HG02852 (cell line): ENCODE data around the gene RLN1.
"Not testable (repeated sequence)": the region's sequence is repeated elsewhere in the genome, so short reads cannot be mapped to it uniquely, and the experiment has no call there.

Experiments used
- ATAC-seq: cut with Tn5 transposase; IDR thresholded peaks from one replicate; pipeline ENCODE4 v1.9.1; 2021; ENCODE audit warnings: mild to moderate bottlenecking, moderate library complexity; ENCODE audit not compliant: unreplicated experiment

RLN1 gene

DNA sequence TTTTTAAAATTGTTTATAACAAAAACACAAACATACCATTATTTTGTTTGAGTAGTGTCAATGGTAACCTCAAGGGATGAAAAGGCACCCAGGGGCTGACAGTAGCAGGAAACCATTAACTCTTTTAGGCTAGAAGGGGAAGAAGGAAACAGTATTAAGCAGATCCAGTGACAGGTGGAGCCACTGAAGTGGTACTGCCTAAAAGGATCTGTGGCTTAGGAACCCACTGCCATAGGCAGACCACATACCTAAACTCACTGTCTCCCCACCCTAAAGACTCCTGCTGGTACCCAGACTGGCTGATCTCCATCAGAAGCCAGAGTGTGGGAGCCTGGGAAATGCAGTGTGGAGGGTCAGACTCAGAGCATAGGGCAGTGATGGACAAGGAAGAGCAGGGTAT lies 13.5 kb downstream of the RLN1 start:
- ATAC-seq, result no peak

DNA sequence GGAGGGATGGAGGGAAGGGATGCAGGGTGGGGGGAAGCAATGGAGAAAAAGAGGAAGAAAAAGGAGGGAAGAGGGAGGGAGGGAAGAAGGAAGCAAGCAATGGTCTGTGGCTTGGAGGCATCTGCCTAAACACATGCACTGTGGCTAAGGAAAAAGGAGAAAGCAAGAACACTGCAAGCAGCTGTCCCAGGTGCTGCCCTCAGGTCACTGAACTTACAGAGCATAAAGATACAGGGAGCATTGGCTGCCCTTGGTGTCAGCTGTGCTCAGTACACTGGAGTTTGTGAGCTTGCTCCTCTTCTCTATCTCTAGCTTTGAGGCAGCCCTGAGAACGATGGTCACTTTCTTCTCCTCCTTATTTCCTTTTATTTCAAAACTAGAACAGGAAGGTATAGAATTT lies 18.1 kb downstream of the RLN1 start:
- ATAC-seq, result not testable (repeated sequence)

DNA sequence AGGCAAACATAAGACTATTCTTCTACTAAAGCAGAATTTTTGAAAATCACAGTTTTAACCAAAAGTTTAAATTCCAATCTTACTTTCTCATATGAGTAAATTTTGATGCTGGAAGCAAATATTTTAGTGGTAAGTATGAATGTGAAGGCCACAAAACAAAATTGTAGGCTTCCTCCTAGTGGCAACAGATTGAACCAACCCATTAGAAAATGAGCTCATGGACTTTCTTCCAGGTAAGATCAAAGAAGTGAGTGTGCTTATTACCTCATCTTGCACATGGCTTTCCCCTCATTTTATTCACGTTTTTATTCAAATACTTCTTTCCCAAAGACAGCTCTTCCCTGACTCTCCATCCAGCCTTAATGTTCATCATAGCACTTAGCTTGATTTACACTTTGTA lies 18.6 kb downstream of the RLN1 start:
- ATAC-seq, result no peak

DNA sequence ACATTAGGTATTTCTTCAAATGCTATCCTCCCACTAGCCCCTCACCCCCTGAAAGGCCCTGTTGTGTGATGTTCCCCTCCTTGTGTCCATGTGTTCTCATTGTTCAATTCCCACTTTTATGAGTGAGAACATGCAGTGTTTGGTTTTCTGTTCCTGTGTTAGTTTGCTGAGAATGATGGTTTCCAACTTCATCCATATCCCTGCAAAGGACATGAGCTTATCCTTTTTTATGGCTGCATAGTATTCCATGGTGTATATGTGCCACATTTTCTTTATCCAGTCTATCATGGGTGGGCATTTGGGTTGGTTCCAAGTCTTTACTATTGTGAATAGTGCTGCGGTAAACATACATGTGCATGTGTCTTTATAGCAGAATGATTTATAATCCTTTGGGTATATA lies 23.3 kb downstream of the RLN1 start:
- ATAC-seq, result not testable (repeated sequence)

DNA sequence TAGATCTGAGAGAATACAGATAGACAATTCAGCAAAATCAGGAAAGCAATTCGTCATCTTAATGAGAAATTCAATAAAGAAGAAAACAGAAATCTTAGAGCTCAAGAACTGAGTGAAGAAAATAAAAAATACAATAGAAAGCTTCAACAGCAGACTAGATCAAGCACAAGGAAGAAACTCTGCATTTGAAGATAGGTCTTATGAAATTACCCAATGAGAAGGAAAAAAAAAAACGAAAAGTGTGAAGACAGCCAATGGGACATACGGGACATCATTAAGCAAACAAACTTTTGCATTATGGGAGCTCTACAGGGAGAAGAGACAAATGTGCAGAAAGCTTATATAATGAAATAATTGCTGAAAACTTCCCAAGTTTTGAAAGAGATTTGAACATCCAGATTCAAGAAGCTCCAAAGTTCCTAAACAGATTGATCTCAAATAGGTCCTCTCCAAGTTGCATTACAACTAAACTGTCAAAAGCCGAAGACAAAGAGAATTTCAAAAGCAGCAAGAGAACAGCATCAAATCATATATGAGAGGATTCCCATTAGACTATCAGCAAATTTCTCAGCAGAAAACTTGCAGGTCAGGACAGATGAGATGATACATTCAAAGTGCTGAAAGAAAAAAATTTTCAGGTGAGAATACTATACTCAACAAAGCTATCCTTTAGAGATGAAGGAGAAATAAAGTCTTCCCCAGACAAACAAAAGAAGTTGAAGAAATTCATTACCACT lies 24.3 kb downstream of the RLN1 start:
- ATAC-seq, result no peak

DNA sequence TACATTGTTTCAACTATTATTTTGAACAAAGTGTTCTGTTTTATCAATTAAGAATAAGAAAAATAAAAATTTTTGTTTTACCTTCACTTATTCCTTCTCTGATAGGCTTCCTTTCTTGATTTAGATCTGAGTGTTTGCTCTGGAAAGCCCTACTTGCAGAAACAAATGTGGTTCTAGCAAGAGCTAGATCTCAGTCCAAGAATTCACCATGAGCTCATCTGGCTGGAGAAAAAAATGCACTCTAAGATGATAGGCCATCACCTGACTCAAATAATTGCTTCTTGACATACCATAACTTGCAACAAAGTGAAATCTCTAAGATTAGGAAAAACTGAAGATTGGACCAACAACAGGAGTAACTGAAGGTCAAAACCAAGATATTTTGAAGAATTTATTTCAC lies 28.8 kb downstream of the RLN1 start:
- ATAC-seq, result no peak

DNA sequence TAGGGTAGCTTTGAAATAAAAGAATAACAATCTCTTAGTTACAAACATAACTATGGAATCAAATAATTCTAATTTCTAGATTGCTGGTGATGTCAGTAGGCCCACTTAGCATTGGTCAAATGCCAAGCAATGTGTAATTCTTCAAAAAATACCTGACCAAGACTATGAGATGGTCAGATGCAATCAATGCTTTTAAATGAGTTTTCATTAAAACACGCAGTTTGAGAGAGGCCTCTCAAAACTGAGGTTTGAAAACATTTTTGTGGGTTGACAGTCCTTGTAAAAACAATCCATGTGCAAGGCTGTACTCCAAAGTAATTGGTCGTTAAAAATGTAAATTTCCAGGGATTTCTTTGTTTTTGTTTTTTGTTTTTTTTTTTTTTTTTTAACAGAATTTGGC lies 33.9 kb downstream of the RLN1 start:
- no peak for ATAC-seq

DNA sequence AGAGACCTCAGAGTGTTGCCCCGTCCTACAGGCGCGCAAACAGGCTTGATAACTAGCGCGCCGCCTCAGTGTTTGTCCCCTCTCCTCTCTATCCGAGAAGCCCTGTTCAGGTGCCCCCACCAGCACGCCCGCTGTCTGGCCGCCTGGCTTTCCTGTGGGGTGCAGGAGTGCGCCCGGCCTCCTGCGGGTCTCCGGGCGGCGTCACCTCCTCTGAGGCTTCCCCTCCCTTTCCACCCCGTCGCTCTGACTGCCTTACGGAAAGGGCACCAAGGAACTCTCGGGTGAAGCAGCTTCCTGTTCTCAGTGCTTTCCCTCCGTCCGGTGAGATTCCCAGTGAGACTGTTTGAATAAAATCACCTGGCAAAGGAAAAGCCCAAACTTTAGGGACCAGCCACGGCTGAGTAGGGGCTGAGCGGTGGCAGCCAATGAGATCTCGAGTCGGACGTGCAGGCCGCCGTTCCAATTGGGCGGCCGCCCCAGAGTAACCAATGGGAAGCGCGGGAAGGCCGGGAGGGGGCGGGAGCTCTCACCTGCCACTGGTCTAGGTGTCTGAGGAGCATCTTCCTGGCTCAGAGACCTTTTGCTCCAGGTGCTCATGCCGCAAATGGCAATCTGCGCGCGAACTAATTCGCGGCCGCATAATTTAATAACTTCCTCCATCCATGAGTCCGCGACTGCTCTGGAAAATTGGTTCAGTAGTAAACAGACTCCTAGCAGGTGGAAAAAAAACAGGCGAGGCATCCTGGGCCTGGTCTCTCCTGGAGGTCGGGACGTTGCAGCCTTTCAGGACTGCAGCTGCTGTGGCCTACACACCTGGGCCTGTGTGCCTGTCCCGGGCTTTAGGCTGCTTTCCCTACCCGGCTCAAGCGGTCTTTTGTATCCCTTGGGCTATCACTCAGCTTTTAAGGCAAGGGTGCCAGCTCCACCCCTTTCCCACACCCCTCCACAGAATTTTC lies 35.6 kb downstream of the RLN1 start, which contains the start of gene RLN2:
Gene RLN2 (minus strand): TSS at position 877 of the 956 bp plus-strand sequence. CDS start 136 bp downstream, at position 741.
- ATAC-seq, result peak; percentile 99

DNA sequence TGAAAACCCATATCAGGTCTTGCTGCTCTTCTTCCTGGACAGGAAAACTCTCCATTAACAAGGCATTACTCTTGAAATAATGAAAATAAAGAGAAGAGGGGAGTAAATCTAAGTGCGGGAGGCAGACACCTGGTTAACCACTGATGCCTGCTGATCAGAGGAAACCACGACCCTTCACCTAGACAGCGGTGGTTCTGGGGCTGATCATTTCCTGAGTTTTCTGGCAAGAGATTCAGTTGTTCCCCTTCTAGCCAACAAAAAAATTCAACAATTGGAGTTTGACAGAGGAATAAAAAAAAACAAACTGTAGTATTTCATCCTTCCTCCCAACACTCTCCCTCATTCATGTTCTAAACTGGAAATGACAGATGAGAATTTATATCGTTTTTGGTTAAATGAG lies 38.1 kb downstream of the RLN1 start:
- ATAC-seq, result no peak

DNA sequence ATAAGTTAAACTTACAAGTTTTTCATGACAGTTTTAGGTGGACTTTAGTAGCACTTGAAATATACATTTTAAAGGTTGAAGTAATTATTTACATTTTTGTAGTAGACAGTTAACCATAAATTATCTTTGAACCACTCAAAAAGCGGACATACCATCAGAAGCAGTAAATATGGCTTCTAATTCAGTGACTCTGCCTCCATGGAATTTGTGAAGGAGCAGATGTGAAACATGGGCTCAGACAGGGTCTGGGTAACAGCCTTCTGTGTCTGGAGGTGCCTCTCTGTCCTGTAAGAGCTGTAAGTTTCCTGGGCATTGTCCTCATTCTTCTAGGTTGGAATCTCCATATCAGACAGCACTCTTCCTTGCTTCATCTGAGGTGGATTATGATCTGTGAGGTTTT lies 47.5 kb downstream of the RLN1 start:
- no peak for ATAC-seq

DNA sequence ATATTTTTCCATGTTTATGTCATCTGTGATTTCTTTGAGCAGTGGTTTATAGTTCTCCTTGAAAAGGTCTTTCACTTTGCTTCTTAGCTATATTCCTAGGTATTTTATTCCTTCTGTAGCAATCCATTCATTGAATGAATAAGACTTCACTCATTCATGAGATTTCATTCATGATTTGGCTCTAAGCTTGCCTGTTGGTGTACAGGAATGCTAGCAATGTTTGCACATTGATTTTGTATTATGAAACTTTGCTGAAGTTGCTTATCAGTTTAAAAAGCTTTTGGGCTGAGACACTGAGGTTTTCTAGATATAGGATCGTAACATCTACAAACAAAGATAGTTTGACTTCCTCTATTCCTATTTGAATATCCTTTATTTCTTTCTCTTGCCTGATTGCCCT lies 51.1 kb downstream of the RLN1 start:
- no peak for ATAC-seq

DNA sequence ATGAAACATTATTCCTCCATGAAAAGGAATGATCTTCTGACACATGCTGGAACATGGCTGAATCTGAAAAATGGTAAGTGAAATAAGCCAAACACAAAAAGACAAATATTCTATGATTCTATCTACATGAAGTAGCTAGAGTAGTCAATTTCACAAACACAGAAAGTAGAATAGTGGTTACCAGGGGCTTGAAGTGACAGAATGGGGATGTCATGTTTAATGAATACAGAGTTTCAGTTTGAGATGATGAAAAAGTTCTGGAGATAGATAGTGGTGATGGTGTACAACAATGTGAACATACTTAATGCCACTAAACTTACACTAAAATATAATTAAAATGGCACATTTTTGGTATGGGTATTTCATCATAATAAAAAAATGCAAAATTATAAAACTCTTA lies 53.4 kb downstream of the RLN1 start:
- no peak for ATAC-seq
